GM18526 (cell line): ENCODE results near the gene ARHGAP24.

Experiments used
- POLR2A ChIP-seq: IDR thresholded peaks from 3 replicates; pipeline ENCODE4 v1.6.1; 2011; ENCODE audit not compliant: insufficient read length; ENCODE audit errors: extremely low read depth

Gene ARHGAP24

DNA sequence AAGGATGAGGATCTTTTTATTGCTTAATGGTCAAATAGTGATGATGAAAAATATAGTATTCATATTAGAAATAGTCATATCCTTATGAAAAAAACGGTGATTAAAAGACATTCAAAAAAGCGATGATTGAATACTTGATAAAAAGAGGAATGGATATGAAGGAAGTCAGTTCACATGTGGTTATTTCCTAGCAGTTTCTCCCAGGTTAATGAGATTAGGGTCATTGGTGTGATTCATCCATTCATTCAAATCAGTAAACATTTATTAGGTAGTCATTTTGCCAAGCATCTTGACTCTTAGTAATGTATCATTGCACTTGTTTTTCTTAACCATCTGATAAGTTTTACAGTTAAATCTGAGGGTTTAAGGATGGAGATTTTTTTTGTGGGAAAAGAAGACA lies 294.1 kb downstream of the ARHGAP24 start:
- no peak for TF ChIP-seq POLR2A

GRCh38 chr4:85772470-85772869 lies 297.5 kb downstream of the ARHGAP24 start:
- no peak for TF ChIP-seq POLR2A

DNA sequence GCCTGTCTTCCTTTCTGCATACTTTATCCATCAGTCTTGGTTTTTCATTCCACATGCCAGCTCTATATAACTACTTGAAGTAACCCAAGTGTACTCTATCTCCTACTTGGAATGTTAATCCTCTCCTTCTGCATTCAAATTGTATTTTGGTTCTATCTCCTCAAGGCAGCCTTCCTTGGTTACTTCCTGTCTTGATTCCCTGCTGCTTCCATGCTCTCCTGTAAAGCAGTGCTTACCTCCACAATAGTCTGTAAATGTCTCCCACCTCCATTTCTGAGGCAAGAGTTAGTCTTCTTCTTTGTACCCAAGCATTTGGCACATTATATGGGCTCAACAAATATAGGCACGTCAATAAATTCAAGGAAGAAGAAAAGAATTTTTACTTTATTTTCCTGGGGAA lies 298.4 kb downstream of the ARHGAP24 start:
- TF ChIP-seq POLR2A: no peak

GRCh38 chr4:85774000-85774399 lies 299.1 kb downstream of the ARHGAP24 start:
- no peak for TF ChIP-seq POLR2A

DNA sequence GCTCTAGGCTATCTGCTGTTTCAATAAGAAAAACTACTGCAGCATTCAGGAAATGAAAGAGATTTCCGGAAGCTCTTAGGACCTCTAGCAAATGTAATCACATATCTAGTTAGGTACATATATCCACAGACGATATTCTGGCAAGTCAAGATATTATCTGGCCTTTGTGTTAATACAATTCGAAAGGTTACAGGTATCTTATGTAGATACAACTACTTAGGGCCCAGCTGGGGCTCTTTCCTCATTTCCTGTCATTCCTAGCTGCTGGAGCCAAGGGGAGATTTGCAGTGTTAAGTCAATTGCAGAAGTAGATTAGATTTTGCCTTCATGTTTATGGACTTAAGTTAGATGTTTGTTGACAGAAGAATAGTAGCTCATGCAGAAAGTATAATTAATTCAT lies 299.5 kb downstream of the ARHGAP24 start:
- no peak for TF ChIP-seq POLR2A

GRCh38 chr4:85776096-85776495 lies 301.1 kb downstream of the ARHGAP24 start:
- TF ChIP-seq POLR2A: no peak

- TF ChIP-seq POLR2A: no peak
These were observed 301.6 kb downstream of the ARHGAP24 start for GRCh38 chr4:85776579-85776978.

DNA sequence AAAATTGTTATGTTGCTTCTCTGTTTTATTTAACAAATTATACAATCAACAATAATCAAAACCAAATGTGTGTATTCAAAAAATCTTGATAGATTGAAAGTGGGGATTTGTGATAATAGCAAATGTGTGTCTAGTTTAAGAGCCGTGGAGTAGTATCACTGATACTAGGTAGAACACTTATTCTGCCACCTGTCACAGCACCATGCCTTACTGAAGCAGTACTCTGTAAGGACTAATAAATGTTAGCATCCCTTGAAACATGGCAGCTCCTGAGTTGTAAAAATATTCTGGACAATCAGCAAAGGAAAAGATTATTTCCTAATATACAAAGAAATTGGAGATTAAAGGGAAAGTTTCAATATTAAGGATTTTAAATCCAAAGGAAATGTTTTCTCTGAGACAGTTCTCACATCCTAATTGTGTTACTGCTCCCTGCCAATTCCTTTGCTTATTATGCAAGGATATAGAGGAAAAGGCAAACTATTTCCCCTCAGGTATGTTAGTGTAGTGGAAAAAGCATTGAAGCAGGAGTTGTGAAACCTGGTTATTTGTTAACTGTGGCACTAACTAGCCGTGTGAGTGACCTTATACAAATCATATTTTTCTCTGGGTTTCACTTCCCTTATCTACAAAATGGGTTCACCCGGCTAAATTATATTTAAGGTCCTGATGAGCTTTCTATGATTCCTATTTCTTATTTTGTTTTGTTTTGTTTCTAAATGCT lies 303.1 kb downstream of the ARHGAP24 start:
- TF ChIP-seq POLR2A: no peak

DNA sequence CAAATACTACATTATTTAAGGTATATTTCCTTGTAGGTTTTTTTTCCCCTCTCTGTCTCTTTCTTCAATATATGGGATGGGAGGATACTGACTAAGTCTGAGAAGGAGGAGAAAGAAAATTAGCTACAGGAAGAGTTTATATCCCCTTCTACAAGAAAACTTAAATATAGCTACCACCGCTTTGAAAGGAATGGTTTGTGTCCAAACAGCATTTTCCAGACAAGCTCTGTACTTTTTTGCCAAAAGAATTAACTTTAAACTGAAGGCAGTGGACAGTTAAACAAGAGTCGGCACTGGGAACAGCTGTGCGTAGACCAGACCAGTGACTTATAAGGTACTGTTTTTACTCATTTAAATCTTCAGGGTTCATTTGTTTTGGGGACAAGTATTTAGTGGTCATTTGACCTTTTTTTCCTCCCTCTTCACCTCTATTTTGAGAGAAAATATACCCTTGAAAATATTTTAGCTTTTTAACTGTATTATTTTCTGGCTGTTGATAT lies 303.7 kb downstream of the ARHGAP24 start:
- TF ChIP-seq POLR2A: no peak

DNA sequence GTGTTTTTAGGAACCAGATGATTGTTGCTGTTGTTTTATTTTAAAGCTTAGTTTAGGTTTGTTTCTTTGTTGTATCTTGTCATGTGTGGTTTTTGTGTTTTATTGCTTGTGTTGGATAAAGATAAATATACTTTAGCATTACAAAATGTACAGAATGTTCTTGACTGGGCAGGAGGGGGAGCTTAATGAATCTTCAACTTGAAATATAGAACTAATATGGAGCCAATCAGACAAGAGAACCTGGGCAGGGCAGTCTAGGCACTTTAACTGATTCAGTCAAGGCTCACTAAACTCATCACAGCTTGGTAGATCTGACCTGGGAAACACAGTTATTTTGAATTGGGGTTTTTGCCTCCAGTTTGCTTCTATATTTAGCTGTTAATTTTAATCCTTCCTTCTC lies 304.2 kb downstream of the ARHGAP24 start:
- no peak for TF ChIP-seq POLR2A

- TF ChIP-seq POLR2A: no peak
These were observed 305.7 kb downstream of the ARHGAP24 start for GRCh38 chr4:85780664-85781063.

DNA sequence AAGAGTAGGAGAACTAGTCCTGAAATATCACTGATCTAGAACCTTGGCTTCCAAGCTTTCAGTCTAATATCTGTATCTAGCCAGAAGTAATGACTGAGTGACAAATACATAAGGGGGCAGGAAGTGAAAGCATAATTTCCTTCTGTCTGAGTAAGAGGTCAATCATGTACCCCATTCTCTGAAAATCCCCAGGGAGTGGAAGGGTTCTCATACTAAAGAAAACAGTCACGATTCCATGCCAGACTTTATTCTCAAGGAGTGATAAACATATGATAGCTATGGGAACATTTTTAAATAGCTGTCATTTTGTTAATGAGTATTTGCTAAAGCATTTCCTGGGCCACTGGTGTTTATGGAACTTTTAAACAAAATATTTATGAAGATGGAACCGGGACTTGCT lies 308.5 kb downstream of the ARHGAP24 start:
- TF ChIP-seq POLR2A: no peak

GRCh38 chr4:85783900-85784299 lies 308.9 kb downstream of the ARHGAP24 start:
- no peak for TF ChIP-seq POLR2A

DNA sequence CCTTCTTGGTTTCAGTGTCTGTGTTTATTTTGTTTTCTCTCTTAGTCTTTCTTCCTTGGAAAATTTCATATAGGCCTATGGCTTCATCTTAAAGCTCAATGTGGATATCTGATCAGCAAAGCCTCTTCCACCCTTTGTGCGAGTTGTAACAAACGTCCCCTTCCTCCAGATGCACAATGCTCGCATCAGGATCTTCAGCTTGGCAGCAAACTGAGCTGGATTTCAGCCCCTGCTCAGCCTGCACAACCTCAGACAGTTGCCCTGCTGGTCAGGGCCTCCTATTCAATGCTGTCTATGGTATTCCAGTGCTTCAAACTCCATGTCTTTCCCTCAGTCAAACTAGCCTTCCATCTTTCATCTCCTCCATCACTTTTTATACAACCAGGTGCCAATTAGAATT lies 309.4 kb downstream of the ARHGAP24 start:
- no peak for TF ChIP-seq POLR2A

- TF ChIP-seq POLR2A: no peak
These were observed 310.0 kb downstream of the ARHGAP24 start for GRCh38 chr4:85784947-85785346.

DNA sequence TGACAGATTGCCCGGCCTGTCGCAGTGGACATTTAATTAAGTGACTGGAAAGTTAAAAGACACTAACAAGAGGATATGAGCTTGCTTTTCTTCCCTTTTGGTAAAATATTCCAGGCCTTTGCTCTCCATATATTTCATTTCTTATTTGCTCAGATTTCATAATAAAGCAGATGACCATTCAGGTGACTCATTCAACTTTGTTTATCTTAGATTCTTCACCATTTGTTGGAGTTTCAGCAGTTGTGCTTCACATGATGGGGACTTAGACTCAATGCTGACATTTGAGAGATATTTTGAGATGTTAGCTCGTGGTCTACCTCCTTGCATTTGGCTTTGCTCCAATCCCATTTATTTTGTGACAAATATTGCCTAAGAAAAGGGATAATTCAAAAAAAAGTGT lies 312.2 kb downstream of the ARHGAP24 start:
- TF ChIP-seq POLR2A: no peak

DNA sequence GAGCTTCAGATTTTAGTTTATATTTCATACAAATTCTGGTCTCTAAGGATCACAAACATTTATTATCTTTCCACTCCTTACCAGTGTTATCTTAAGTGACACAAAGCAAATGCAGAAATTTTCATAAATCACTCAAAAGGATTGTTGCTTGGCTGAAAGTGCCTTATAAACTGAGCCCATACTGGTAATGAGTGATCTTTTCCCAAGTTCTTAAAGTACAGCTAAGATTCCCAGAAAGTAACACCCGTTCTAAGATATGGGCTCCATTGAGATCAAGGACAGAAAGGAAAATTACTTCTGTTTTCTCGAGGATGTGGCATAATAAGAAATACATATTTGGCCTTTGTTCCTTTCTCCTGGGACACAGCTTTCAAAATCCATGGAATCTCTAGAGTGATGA lies 313.7 kb downstream of the ARHGAP24 start:
- TF ChIP-seq POLR2A: no peak
